Osteocyte (in vitro differentiated cells): ENCODE measurements around the gene CSHL1. TPM values are rescaled to one million over a fixed set of nuclear protein-coding genes. Genes with fewer than 3 reads are reported as not detected.

Experiments
- DNase-seq: peaks from one replicate; pipeline ENCODE4 v3.0.0; 2021; ENCODE audit warnings: mixed read lengths; ENCODE audit not compliant: unreplicated experiment; ENCODE audit errors: extremely low spot score
- H3K27ac Mint-ChIP-seq: one replicate; pipeline ENCODE4 v1.8.0; 2021; ENCODE audit warnings: mild to moderate bottlenecking, mixed read lengths; ENCODE audit not compliant: unreplicated experiment
- H3K27me3 Mint-ChIP-seq: one replicate; pipeline ENCODE4 v1.8.0; 2021; ENCODE audit warnings: mixed read lengths; ENCODE audit not compliant: unreplicated experiment
- H3K36me3 Mint-ChIP-seq: one replicate; pipeline ENCODE4 v1.8.0; 2021; ENCODE audit warnings: mixed read lengths; ENCODE audit not compliant: unreplicated experiment
- H3K4me1 Mint-ChIP-seq: one replicate; pipeline ENCODE4 v1.8.0; 2021; ENCODE audit warnings: mixed read lengths; ENCODE audit not compliant: unreplicated experiment
- H3K4me3 Mint-ChIP-seq: one replicate; pipeline ENCODE4 v1.8.0; 2021; ENCODE audit warnings: mild to moderate bottlenecking, moderate library complexity, mixed read lengths; ENCODE audit not compliant: unreplicated experiment
- H3K9me3 Mint-ChIP-seq: one replicate; pipeline ENCODE4 v1.8.0; 2021; ENCODE audit warnings: mixed read lengths; ENCODE audit not compliant: unreplicated experiment
- CTCF ChIP-seq: fragments of 200-600 bp; sonication (generic); IDR thresholded peaks from 2 replicates; pipeline ENCODE4 v1.5.0; 2021; ENCODE audit warnings: antibody characterized with exemption, mild to moderate bottlenecking, moderate library complexity
- total RNA-seq: library from RNA; stranded (reverse); gene quantifications from 2 replicates; pipeline ENCODE4 v1.2.1, GENCODE V29; 2021

CSHL1 gene
- total RNA-seq, 1 donor from 2014 or later: not detected

- H3K36me3 Mint-ChIP-seq: no peaks in the 10 kb centered on the region
- H3K4me3 Mint-ChIP-seq: no peak overlapping the region
- H3K4me1 Mint-ChIP-seq: peaks cover 4% of the 10 kb centered on the region
- TF ChIP-seq CTCF: no peak
- H3K27me3 Mint-ChIP-seq: peaks cover 4% of the 10 kb centered on the region
- DNase-seq: no peak
- no peaks in the 10 kb centered on the region for H3K9me3 Mint-ChIP-seq
- no peak overlapping the region for H3K27ac Mint-ChIP-seq
These were observed 19.1 kb upstream of the CSHL1 start for GRCh38 chr17:63929860-63930766.

GRCh38 chr17:63928966-63929695, 18.1 kb upstream of the CSHL1 start:
- DNase-seq: no peak
- H3K36me3 Mint-ChIP-seq: no peaks in the 10 kb centered on the region
- H3K9me3 Mint-ChIP-seq: no peaks in the 10 kb centered on the region
- no peaks in the 10 kb centered on the region for H3K27me3 Mint-ChIP-seq
- H3K4me1 Mint-ChIP-seq: peaks cover 4% of the 10 kb centered on the region
- no peak overlapping the region for H3K27ac Mint-ChIP-seq
- H3K4me3 Mint-ChIP-seq: no peak overlapping the region
- no peak for TF ChIP-seq CTCF

- Mint-ChIP-seq H3K9me3 (no peaks in the 10 kb centered on the region), H3K4me1 (peaks cover 4% of the 10 kb centered on the region), H3K27me3 (peaks cover 2% of the 10 kb centered on the region), H3K4me3 (no peak overlapping the region), H3K36me3 (no peaks in the 10 kb centered on the region), H3K27ac (no peak overlapping the region)
- TF ChIP-seq CTCF: no peak
- no peak for DNase-seq
These were observed 17.2 kb upstream of the CSHL1 start for GRCh38 chr17:63928172-63928666.

- Mint-ChIP-seq H3K36me3 (no peaks in the 10 kb centered on the region), H3K4me1 (peaks cover 4% of the 10 kb centered on the region), H3K27me3 (peaks cover 5% of the 10 kb centered on the region), H3K4me3 (no peak overlapping the region), H3K9me3 (no peaks in the 10 kb centered on the region), H3K27ac (no peak overlapping the region)
- TF ChIP-seq CTCF: no peak
- DNase-seq: no peak
These were observed 16.6 kb upstream of the CSHL1 start for GRCh38 chr17:63927464-63928171.
